H1 (cell line): Measurements from ENCODE around the gene TMEM130. TPM values are rescaled to one million over a fixed set of nuclear protein-coding genes. Genes with fewer than 3 reads are reported as not detected.

Source experiments
- CTCF ChIA-PET: fragments of 300-600 bp; sonication (Branson Sonifier 250); formaldehyde crosslinking; loops from one replicate; lab custom pipeline; 2021; ENCODE audit not compliant: partially characterized antibody; lab: Charles Lee
- POLR2A ChIA-PET: fragments of 300-600 bp; sonication (Branson Sonifier 250); formaldehyde crosslinking; loops from one replicate; lab custom pipeline; 2021; ENCODE audit warnings: inconsistent platforms; ENCODE audit not compliant: partially characterized antibody; lab: Charles Lee
- DNase-seq, 2 experiments: peaks; one replicate each; pipeline versions ENCODE4 v3.0.0 to v3.0.0-alpha.2; 2010 to 2022; ENCODE audit warnings: low spot score in 2 of 2, low read depth in 1 of 2, mixed read lengths in 1 of 2
- FAIRE-seq: peaks from 2 replicates; lab custom pipeline; 2011; peaks lifted over from hg19 to GRCh38; lab: Jason Lieb, UNC
- H2AFZ ChIP-seq: 2 replicates; pipeline ENCODE4 v1.8.1; 2012; ENCODE audit warnings: low read length, inconsistent platforms
- H2AK5ac ChIP-seq: 2 replicates; pipeline ENCODE4 v1.6.1; 2013; ENCODE audit warnings: low read depth, low read length
- H2BK120ac ChIP-seq: replicated peaks from 2 replicates; pipeline ENCODE3; 2013; ENCODE audit warnings: low read depth, low read length, inconsistent platforms
- H2BK12ac ChIP-seq: 2 replicates; pipeline ENCODE4 v1.6.1; 2013; ENCODE audit warnings: low read depth, low read length
- H2BK15ac ChIP-seq: 2 replicates; pipeline ENCODE4 v1.6.1; 2013; ENCODE audit warnings: low read length
- H2BK20ac ChIP-seq: 2 replicates; pipeline ENCODE4 v1.6.1; 2013; ENCODE audit warnings: low read length
- H2BK5ac ChIP-seq: 2 replicates; pipeline ENCODE4 v1.6.1; 2013; ENCODE audit warnings: low read depth, low read length
- H3K14ac ChIP-seq: 2 replicates; pipeline ENCODE4 v1.6.1; 2013; ENCODE audit warnings: inconsistent platforms; ENCODE audit not compliant: insufficient read length
- H3K18ac ChIP-seq: 2 replicates; pipeline ENCODE4 v1.6.1; 2013; ENCODE audit warnings: low read length; ENCODE audit errors: extremely low read depth
- H3K23ac ChIP-seq: 2 replicates; pipeline ENCODE4 v1.6.1; 2013; ENCODE audit warnings: inconsistent platforms; ENCODE audit not compliant: insufficient read length
- H3K23me2 ChIP-seq: 2 replicates; pipeline ENCODE4 v1.6.1; 2013; ENCODE audit warnings: low read depth, low read length
- H3K27ac ChIP-seq: 2 replicates; pipeline ENCODE4 v1.6.1; 2011; ENCODE audit warnings: low read depth, low read length, inconsistent platforms
- H3K27me3 ChIP-seq, 4 experiments: replicated peaks in 1 of 4; 1 replicate in 1 of 4; 2 replicates in 3 of 4; pipeline versions ENCODE4 v1.6.1 to v1.8.1; 2011 to 2013; ENCODE audit warnings: low read length in 3 of 4, mild to moderate bottlenecking in 3 of 4, inconsistent platforms in 2 of 4, mixed read lengths in 2 of 4, moderate library complexity in 1 of 4; ENCODE audit not compliant: control insufficient read depth in 3 of 4, insufficient read depth in 3 of 4; ENCODE audit errors: extremely low read depth in 1 of 4
- H3K36me3 ChIP-seq, 4 experiments: 2 replicates each; pipeline versions ENCODE4 v1.6.1 to v1.8.1; 2011 to 2013; ENCODE audit warnings: mild to moderate bottlenecking in 4 of 4, low read length in 3 of 4, moderate library complexity in 2 of 4, control low read depth in 1 of 4, inconsistent platforms in 1 of 4; ENCODE audit not compliant: insufficient read depth in 4 of 4, control insufficient read depth in 2 of 4
- H3K4ac ChIP-seq: replicated peaks from 2 replicates; pipeline ENCODE3; 2013; ENCODE audit warnings: low read length, low read depth, mixed read lengths, inconsistent platforms; ENCODE audit not compliant: insufficient read length
- H3K4me1 ChIP-seq, 4 experiments: replicated peaks in 1 of 4; 1 replicate in 1 of 4; 2 replicates in 3 of 4; pipeline versions ENCODE4 v1.6.1 to v1.8.1; 2011 to 2013; ENCODE audit warnings: low read length in 3 of 4, inconsistent platforms in 2 of 4, mixed read lengths in 1 of 4; ENCODE audit not compliant: insufficient read depth in 4 of 4, control insufficient read depth in 3 of 4
- H3K4me2 ChIP-seq, 2 experiments: 2 replicates each; pipeline versions ENCODE4 v1.6.1 to v1.8.1; 2011 to 2013; ENCODE audit warnings: low read depth in 2 of 2, low read length in 2 of 2, control low read depth in 1 of 2, inconsistent platforms in 1 of 2, mild to moderate bottlenecking in 1 of 2; ENCODE audit not compliant: insufficient read depth in 1 of 2
- H3K4me3 ChIP-seq, 4 experiments: fragments of 200-600, 300-600 bp in 1 of 4; sonication (generic), shearing (Covaris generic), sonication (Bioruptor Twin) in 1 of 4; 2 replicates each; pipeline versions ENCODE4 v1.5.1 to v1.8.1; 2011 to 2016; ENCODE audit warnings: low read length in 4 of 4, low read depth in 3 of 4, control low read depth in 2 of 4, inconsistent platforms in 2 of 4, mild to moderate bottlenecking in 2 of 4, mixed read lengths in 1 of 4, moderate library complexity in 1 of 4; ENCODE audit not compliant: insufficient read depth in 2 of 4; ENCODE audit errors: extremely low read depth in 1 of 4
- H3K56ac ChIP-seq: replicated peaks from 2 replicates; pipeline ENCODE3; 2013; ENCODE audit warnings: low read depth, mild to moderate bottlenecking, mixed read lengths, low read length, inconsistent platforms; ENCODE audit not compliant: insufficient read length
- H3K79me1 ChIP-seq: 2 replicates; pipeline ENCODE4 v1.6.1; 2013; ENCODE audit warnings: low read depth, low read length, control low read depth
- H3K79me2 ChIP-seq, 2 experiments: 2 replicates each; pipeline versions ENCODE4 v1.6.1 to v1.8.1; 2012 to 2013; ENCODE audit warnings: low read length in 2 of 2, mild to moderate bottlenecking in 2 of 2, inconsistent platforms in 1 of 2; ENCODE audit not compliant: insufficient read depth in 2 of 2, control insufficient read depth in 1 of 2
- H3K9ac ChIP-seq, 4 experiments: replicated peaks in 1 of 4; 1 replicate in 1 of 4; 2 replicates in 3 of 4; pipeline versions ENCODE4 v1.6.1 to v1.8.1; 2011 to 2013; ENCODE audit warnings: low read depth in 3 of 4, low read length in 3 of 4, control low read depth in 2 of 4, mild to moderate bottlenecking in 2 of 4, moderate library complexity in 2 of 4, inconsistent platforms in 1 of 4; ENCODE audit errors: extremely low read depth in 1 of 4
- H3K9me3 ChIP-seq, 2 experiments: 2 replicates each; pipeline versions ENCODE4 v1.6.1 to v1.8.1; 2012 to 2013; ENCODE audit warnings: mild to moderate bottlenecking in 2 of 2, moderate library complexity in 2 of 2, control low read depth in 1 of 2, inconsistent platforms in 1 of 2, low read depth in 1 of 2, low read length in 1 of 2, mixed read lengths in 1 of 2; ENCODE audit not compliant: insufficient read depth in 2 of 2
- H4K20me1 ChIP-seq, 2 experiments: replicated peaks in 1 of 2; 2 replicates each; pipeline versions ENCODE3 to v1.8.1; 2011 to 2013; ENCODE audit warnings: inconsistent platforms in 2 of 2, low read length in 2 of 2, mild to moderate bottlenecking in 1 of 2; ENCODE audit not compliant: insufficient read depth in 2 of 2, control insufficient read depth in 1 of 2
- H4K5ac ChIP-seq: 2 replicates; pipeline ENCODE4 v1.6.1; 2013; ENCODE audit warnings: low read length, low read depth, mixed read lengths, inconsistent platforms; ENCODE audit not compliant: insufficient read length
- H4K8ac ChIP-seq: 2 replicates; pipeline ENCODE4 v1.8.0; 2013; ENCODE audit warnings: mild to moderate bottlenecking, moderate library complexity, low read length, inconsistent platforms; ENCODE audit not compliant: insufficient read depth; ENCODE audit errors: extremely low read depth
- H4K91ac ChIP-seq: replicated peaks from 2 replicates; pipeline ENCODE3; 2013; ENCODE audit warnings: low read length, mixed read lengths, inconsistent platforms; ENCODE audit not compliant: insufficient read length
- EP300 ChIP-seq, 2 experiments: IDR thresholded peaks; 1 replicate in 1 of 2; 2 replicates in 1 of 2; pipeline ENCODE4 v1.6.1; 2011 to 2012; ENCODE audit warnings: low read depth in 2 of 2, low read length in 2 of 2, mild to moderate bottlenecking in 2 of 2, borderline replicate concordance in 1 of 2, inconsistent platforms in 1 of 2, moderate library complexity in 1 of 2
- WGBS, 2 experiments: shearing (Covaris generic) in 1 of 2; methylation state at CpG; one replicate each; pipeline versions ENCODE4 v1.1.6 to v1.1.7; 2013 to 2015; ENCODE audit warnings: low lambda C conversion rate in 2 of 2, mixed read lengths in 2 of 2, inconsistent platforms in 1 of 2, low coverage in 1 of 2, missing lambda C conversion rate in 1 of 2; ENCODE audit not compliant: insufficient replicate concordance in 2 of 2, insufficient coverage in 1 of 2, insufficient read length in 1 of 2; ENCODE audit errors: extremely low coverage in 1 of 2, missing lambda C conversion rate in 1 of 2; 5-methylcytosine and 5-hydroxymethylcytosine counted together
- polyA plus RNA-seq, 7 experiments: library from polyadenylated mRNA; depleted of rRNA in 3 of 7; stranded (reverse) in 5 of 7; unstranded in 2 of 7; fragments of >200 nt in 5 of 7; fragments of 200-250 nt in 2 of 7; gene quantifications; 1 replicate in 5 of 7; 2 replicates in 1 of 7; 4 replicates in 1 of 7; pipeline versions ENCODE4 v1.2.1 to v1.2.3, GENCODE V29; 2011 to 2013; ENCODE audit warnings: missing spikeins in 2 of 7, mixed read lengths in 2 of 7
- total RNA-seq: library from RNA; stranded (reverse); fragmentation: NEBNext Ultra II Directional; extraction: Animal tissue kit (Norgen Biotek cat#: 25700); gene quantifications from 2 replicates; pipeline ENCODE4 v1.2.1, GENCODE V29; 2021
- TF ChIP-seq, protein P1 (sequence below), 3 experiments: IDR thresholded peaks; 1 replicate in 2 of 3; 2 replicates in 1 of 3; pipeline versions ENCODE4 v1.5.1 to v1.6.1; 2011; ENCODE audit warnings: low read length in 3 of 3, mild to moderate bottlenecking in 3 of 3, inconsistent platforms in 2 of 3, low read depth in 1 of 3, moderate library complexity in 1 of 3; ENCODE audit not compliant: insufficient read depth in 1 of 3; ENCODE audit errors: control extremely low read depth in 1 of 3

The TMEM130 gene
- total and polyA plus RNA-seq, 2 of the 8 experiments (the other 6 are each of a cell fraction or from before 2014, with no cell fraction given) = 2.9 to 6.6 TPM

DNA sequence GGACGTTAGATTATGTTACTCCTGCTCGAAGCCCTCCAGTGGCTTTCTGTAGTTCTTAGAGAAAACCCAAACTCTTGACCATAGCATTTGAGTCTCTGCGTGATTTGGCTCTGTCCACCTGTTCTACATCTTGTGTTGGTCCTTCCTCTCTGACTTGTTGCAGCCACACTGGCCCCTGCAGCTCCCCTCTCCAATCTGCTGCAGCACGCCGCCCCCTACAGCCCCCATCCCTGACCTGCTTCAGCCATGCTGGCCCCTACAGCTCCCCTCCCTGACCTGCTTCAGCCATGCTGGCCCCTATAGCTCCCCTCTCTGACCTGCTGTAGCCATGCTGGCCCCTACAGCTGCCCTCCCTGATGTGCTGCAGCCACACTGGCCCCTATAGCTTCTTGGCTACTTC is 37.8 kb upstream of the TMEM130 start:
- H3K79me2 ChIP-seq = no peaks in the 10 kb centered on the region
- H2BK120ac ChIP-seq = no peak overlapping the region
- no peak overlapping the region for H4K8ac ChIP-seq
- no peaks in the 10 kb centered on the region; the same call in 1 of the 2 replicates for H3K79me1 ChIP-seq
- H2BK20ac ChIP-seq = no peak overlapping the region
- H3K56ac ChIP-seq = no peak overlapping the region
- no peak overlapping the region for H2AFZ ChIP-seq
- no peak for TF ChIP-seq EP300 (IDR thresholded peaks at IDR 0.05; ENCODE audit: borderline replicate concordance in 1 of 2, low read depth in 2 of 2, low read length in 2 of 2)
- TF ChIP-seq, protein P1, sequence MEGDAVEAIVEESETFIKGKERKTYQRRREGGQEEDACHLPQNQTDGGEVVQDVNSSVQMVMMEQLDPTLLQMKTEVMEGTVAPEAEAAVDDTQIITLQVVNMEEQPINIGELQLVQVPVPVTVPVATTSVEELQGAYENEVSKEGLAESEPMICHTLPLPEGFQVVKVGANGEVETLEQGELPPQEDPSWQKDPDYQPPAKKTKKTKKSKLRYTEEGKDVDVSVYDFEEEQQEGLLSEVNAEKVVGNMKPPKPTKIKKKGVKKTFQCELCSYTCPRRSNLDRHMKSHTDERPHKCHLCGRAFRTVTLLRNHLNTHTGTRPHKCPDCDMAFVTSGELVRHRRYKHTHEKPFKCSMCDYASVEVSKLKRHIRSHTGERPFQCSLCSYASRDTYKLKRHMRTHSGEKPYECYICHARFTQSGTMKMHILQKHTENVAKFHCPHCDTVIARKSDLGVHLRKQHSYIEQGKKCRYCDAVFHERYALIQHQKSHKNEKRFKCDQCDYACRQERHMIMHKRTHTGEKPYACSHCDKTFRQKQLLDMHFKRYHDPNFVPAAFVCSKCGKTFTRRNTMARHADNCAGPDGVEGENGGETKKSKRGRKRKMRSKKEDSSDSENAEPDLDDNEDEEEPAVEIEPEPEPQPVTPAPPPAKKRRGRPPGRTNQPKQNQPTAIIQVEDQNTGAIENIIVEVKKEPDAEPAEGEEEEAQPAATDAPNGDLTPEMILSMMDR (IDR thresholded peaks at IDR 0.05; ENCODE audit: control extremely low read depth in 1 of 3, insufficient read depth in 1 of 3, low read depth in 1 of 3, low read length in 3 of 3) = peak; percentile 1 to 25 (median 20); a peak in 3 of 4 replicates
- 99% methylated on average over 5 of the region's 5 CpGs; no CpG with 5 or more reads in 1 of the 2 experiments for WGBS, 2 experiments
- H3K14ac ChIP-seq = no peak overlapping the region
- H3K9me3 ChIP-seq = peaks cover 0 to 4% of the 10 kb centered on the region in 2 experiments; a peak in 2 of 4 replicates
- no peak overlapping the region for H3K18ac ChIP-seq
- no peak overlapping the region for H3K4me2 ChIP-seq
- no peaks in the 10 kb centered on the region for H3K23me2 ChIP-seq
- H3K4me1 ChIP-seq = no peaks in the 10 kb centered on the region
- H3K23ac ChIP-seq = no peak overlapping the region
- DNase-seq (no peak), FAIRE-seq (no peak)
- no peak overlapping the region for H2BK12ac ChIP-seq
- no peak overlapping the region for H2BK5ac ChIP-seq
- POLR2A ChIA-PET = interaction anchor here (0.6 kb wide), 1 partner anchor 442 kb away, joined by 3 read pairs; no protein-coding TSS in a partner anchor
- H3K36me3 ChIP-seq = peaks cover 47 to 95% (median 81%) of the 10 kb centered on the region in 4 experiments
- no peak overlapping the region for H3K9ac ChIP-seq
- no peak overlapping the region for H4K91ac ChIP-seq
- H3K4me3 ChIP-seq = no peak overlapping the region
- no peak overlapping the region for H3K4ac ChIP-seq
- H3K27ac ChIP-seq = no peak overlapping the region
- CTCF ChIA-PET = interaction anchor here (0.6 to 1.2 kb wide), 6 partner anchors 11 to 1223 kb away, joined by 3 to 4 read pairs (median 3); no protein-coding TSS in a partner anchor
- no peak overlapping the region for H4K5ac ChIP-seq
- H4K20me1 ChIP-seq = peaks cover 0 to 2% of the 10 kb centered on the region in 2 experiments
- H2AK5ac ChIP-seq = no peak overlapping the region
- no peaks in the 10 kb centered on the region for H3K27me3 ChIP-seq
- no peak overlapping the region for H2BK15ac ChIP-seq
